ENCODE measurements around the gene HUNK.

Gene HUNK

DNA sequence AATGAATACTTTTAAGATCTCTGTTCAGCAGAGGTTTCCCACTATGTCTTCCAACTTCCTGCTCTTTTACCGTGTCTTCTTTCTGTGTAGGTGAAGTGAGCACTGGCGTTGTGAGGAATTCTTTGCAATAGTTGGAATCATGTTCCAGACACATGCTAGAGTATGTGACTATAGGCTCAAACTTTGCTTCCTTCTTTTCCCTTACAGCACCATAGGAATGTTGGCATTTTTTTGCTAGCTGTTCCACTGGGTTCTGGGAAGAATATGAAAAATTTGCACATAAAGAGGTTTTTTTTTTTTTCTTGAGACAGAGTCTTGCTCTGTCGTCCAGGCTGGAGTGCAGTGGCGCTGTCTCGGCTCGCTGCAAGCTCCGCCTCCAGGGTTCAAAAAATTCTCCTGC, 15.7 kb upstream of the HUNK start:
- TF ChIP-seq SIN3A (IDR thresholded peaks at IDR 0.05; ENCODE audit: borderline replicate concordance, insufficient read depth, low read length) (no peak), FOXP2 (optimal IDR thresholded peaks at IDR 0.05; ENCODE audit: borderline replicate concordance, extremely low read depth, extremely low read length, insufficient read depth) (no peak), POLR2AphosphoS5 (IDR thresholded peaks at IDR 0.05; ENCODE audit: low read depth, low read length) (no peak), TAF1 (IDR thresholded peaks at IDR 0.05; ENCODE audit: borderline replicate concordance, insufficient read depth, low read length) (no peak)
- TF ChIP-seq, protein P1, sequence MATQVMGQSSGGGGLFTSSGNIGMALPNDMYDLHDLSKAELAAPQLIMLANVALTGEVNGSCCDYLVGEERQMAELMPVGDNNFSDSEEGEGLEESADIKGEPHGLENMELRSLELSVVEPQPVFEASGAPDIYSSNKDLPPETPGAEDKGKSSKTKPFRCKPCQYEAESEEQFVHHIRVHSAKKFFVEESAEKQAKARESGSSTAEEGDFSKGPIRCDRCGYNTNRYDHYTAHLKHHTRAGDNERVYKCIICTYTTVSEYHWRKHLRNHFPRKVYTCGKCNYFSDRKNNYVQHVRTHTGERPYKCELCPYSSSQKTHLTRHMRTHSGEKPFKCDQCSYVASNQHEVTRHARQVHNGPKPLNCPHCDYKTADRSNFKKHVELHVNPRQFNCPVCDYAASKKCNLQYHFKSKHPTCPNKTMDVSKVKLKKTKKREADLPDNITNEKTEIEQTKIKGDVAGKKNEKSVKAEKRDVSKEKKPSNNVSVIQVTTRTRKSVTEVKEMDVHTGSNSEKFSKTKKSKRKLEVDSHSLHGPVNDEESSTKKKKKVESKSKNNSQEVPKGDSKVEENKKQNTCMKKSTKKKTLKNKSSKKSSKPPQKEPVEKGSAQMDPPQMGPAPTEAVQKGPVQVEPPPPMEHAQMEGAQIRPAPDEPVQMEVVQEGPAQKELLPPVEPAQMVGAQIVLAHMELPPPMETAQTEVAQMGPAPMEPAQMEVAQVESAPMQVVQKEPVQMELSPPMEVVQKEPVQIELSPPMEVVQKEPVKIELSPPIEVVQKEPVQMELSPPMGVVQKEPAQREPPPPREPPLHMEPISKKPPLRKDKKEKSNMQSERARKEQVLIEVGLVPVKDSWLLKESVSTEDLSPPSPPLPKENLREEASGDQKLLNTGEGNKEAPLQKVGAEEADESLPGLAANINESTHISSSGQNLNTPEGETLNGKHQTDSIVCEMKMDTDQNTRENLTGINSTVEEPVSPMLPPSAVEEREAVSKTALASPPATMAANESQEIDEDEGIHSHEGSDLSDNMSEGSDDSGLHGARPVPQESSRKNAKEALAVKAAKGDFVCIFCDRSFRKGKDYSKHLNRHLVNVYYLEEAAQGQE (IDR thresholded peaks at IDR 0.05; ENCODE audit: insufficient read depth in 1 of 2, low read depth in 2 of 2, low read length in 2 of 2) = no peak

DNA sequence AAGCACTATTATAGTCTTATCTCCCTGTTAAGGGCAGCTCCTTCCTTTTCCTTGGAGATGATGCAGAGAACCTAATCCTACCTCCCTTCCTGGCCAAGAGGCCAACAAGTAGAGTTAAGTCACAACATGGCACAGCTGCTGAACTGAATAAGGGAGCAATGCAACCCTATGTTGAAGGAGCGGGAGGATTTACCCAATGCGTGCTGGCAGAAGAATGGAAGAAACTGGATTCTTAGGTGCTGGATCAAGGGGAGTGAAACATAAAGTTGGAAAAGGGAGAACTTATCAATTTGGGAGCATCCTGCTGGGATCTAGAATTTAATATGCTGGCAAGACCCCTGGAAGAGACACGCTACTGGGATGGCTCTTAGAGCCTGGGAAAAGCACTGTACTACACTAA, 12.0 kb upstream of the HUNK start:
- TF ChIP-seq SIN3A (IDR thresholded peaks at IDR 0.05; ENCODE audit: borderline replicate concordance, insufficient read depth, low read length) (no peak), TAF1 (IDR thresholded peaks at IDR 0.05; ENCODE audit: borderline replicate concordance, insufficient read depth, low read length) (no peak), POLR2AphosphoS5 (IDR thresholded peaks at IDR 0.05; ENCODE audit: low read depth, low read length) (no peak), FOXP2 (optimal IDR thresholded peaks at IDR 0.05; ENCODE audit: borderline replicate concordance, extremely low read depth, extremely low read length, insufficient read depth) (no peak)
- TF ChIP-seq, protein P1 (IDR thresholded peaks at IDR 0.05; ENCODE audit: insufficient read depth in 1 of 2, low read depth in 2 of 2, low read length in 2 of 2) = no peak

DNA sequence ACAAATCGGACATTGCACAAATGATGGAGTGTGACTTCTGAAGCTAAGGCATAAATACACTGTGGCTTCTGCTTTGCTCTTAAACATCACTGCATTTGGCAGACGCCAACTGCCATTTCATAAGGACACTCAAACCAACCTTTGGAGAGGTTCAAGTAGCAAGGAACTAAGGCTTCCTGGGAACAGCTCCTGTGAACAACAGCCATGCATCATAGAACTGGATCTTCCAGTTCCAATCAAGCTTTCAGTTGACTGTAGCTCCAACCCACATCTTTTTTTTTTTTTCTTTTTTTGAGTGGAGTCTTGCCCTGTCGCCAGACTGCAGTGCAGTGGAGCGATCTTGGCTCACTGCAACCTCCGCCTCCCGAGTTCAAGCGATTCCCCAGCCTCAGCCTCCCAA, 10.7 kb upstream of the HUNK start:
- TF ChIP-seq TAF1 (IDR thresholded peaks at IDR 0.05; ENCODE audit: borderline replicate concordance, insufficient read depth, low read length) = no peak
- TF ChIP-seq POLR2AphosphoS5 (IDR thresholded peaks at IDR 0.05; ENCODE audit: low read depth, low read length) = no peak
- TF ChIP-seq FOXP2 (optimal IDR thresholded peaks at IDR 0.05; ENCODE audit: borderline replicate concordance, extremely low read depth, extremely low read length, insufficient read depth) = no peak
- TF ChIP-seq, protein P1 (IDR thresholded peaks at IDR 0.05; ENCODE audit: insufficient read depth in 1 of 2, low read depth in 2 of 2, low read length in 2 of 2) = no peak
- TF ChIP-seq SIN3A (IDR thresholded peaks at IDR 0.05; ENCODE audit: borderline replicate concordance, insufficient read depth, low read length) = no peak

DNA sequence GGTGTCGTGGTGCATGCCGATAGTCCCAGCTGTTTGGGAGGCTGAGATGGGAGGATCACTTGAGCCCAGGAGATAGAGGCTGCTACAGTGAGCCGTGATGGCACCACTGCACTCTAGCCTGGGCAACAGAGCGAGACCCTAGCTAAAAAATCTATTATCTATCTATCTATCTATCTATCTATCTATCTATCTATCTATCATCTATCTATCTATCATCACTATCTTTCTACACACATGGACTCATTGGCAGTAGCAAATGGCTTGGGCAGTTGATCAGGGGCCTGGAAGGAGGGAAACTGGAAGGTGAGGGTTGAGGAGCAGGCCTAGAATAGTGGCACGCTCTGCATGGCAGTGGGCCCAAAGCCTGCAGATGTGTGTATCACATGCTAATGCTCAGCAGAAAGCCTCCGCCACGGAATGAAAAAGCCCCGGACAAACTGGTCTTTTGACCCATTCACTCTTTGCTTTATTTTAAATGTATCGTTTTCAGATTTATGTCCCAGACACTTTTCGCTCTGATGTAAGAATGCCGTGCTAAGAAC, 7.3 kb upstream of the HUNK start:
- TF ChIP-seq TAF1 (IDR thresholded peaks at IDR 0.05; ENCODE audit: borderline replicate concordance, insufficient read depth, low read length) (no peak), SIN3A (IDR thresholded peaks at IDR 0.05; ENCODE audit: borderline replicate concordance, insufficient read depth, low read length) (no peak), FOXP2 (optimal IDR thresholded peaks at IDR 0.05; ENCODE audit: borderline replicate concordance, extremely low read depth, extremely low read length, insufficient read depth) (no peak), POLR2AphosphoS5 (IDR thresholded peaks at IDR 0.05; ENCODE audit: low read depth, low read length) (no peak)
- TF ChIP-seq, protein P1 (IDR thresholded peaks at IDR 0.05; ENCODE audit: insufficient read depth in 1 of 2, low read depth in 2 of 2, low read length in 2 of 2) = no peak
